Glomerular endothelial cell (primary cell): ENCODE measurements around the gene FAIM2. TPM values are rescaled to one million over a fixed set of nuclear protein-coding genes. Genes with fewer than 3 reads are reported as not detected.
A peak's percentile ranks its signal among the peaks of the same experiment; 100 is the strongest.
"Not testable (repeated sequence)": the region's sequence is repeated elsewhere in the genome, so short reads cannot be mapped to it uniquely, and the experiment has no call there.

Source experiments
- DNase-seq: peaks from one replicate; pipeline ENCODE4 v3.0.0-alpha.2; 2011; ENCODE audit warnings: low read depth, low spot score; ENCODE audit errors: extremely low read depth
- total RNA-seq: library from RNA; depleted of rRNA; stranded (reverse); fragments of >200 nt; gene quantifications from 2 replicates; pipeline ENCODE4 v1.2.3, GENCODE V29; 2015

The FAIM2 gene
- total RNA-seq, 1 donor from 2014 or later = not detected

DNA sequence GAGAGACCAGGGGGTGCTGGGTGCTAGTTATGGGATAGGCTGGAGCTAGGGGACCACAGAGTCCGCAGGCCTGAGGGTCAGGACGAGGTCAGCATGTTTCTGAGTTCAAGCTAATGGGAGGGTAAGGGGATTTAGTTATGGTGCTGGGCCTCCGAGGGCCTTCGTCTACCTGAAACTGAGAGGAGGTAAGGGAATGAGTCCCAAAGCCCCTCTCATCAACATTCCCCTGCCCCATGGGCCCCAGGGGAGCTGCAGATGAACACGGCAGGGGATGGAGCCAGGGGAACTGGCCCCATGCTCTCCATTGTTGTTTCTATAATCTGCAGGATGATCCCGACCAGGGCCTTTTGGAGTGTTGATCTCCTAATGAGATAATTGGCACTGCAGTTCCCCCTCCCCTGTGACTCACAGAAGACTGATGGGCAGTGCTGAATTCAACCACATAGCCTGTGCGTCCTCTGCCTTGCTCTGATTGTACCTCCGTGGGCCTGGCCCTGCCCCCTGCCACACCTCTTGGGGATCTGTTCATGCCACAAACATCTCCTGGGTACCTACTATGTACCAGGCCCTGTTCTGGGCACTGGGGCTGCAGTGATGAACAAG lies 21.4 kb downstream of the FAIM2 start:
- DNase-seq = no peak

- DNase-seq = no peak
Measured at GRCh38 chr12:49881415-49882247, 22.1 kb downstream of the FAIM2 start.

GRCh38 chr12:49880756-49881414 lies 22.8 kb downstream of the FAIM2 start:
- DNase-seq = no peak

DNA sequence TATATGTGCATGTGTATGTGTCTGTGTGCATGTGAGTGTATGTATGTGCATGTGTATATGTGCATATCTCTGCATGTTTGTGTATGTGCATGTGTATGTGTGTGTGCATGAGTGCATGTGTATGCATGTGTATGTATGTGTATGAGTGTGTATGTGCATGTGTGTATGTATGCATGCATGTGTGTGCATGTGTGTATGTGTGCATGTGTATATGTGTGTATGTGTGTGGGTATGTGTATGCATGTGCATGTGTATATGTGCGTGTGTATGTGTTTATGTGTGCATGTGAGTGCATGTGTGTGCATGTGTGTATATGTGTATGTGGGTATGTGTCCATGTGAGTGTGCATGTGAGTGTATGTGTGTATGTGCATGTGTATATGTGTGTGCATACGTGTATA lies 24.6 kb downstream of the FAIM2 start:
- not testable (repeated sequence) for DNase-seq

DNA sequence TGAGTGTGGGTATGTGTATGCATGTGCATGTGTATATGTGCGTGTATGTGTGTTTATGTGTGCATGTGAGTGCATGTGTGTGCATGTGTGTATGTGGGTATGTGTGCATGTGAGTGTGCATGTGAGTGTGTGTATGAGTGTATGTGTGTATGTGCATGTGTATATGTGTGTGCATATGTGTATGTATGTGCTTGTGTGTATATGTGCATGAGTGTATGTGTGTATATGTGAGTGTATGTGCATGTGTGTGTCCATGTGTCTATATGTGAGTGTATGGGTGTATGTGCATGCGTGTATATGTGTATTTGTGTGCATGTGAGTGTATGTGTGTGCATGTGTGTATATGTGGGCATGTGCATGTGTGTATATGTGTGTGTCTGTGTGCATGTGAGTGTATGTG lies 25.7 kb downstream of the FAIM2 start:
- no peak for DNase-seq

GRCh38 chr12:49877066-49877465 lies 26.6 kb downstream of the FAIM2 start:
- DNase-seq = no peak

DNA sequence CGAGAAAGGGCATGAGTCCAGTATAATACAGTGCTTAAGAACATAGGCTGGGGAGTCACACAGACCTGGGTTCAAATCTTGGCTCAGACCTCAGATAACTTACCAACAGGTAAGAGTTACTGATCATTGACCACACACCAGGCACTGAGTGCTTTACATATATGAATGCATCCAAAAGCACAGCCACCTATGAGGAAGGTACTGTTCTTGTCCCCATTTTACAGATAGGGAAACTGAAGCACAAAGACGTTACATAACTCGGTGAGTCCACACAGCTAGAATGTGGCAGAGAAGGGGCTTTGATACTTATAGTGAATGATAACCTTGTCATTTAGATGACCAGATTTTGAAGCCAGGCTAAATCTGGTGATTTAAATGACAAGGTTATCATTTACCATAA lies 27.6 kb downstream of the FAIM2 start:
- DNase-seq = no peak

- DNase-seq = no peak
Measured at GRCh38 chr12:49875115-49875720, 28.5 kb downstream of the FAIM2 start.

GRCh38 chr12:49874142-49874897 lies 29.4 kb downstream of the FAIM2 start:
- DNase-seq = no peak

GRCh38 chr12:49873361-49873934 lies 30.3 kb downstream of the FAIM2 start:
- DNase-seq = no peak

DNA sequence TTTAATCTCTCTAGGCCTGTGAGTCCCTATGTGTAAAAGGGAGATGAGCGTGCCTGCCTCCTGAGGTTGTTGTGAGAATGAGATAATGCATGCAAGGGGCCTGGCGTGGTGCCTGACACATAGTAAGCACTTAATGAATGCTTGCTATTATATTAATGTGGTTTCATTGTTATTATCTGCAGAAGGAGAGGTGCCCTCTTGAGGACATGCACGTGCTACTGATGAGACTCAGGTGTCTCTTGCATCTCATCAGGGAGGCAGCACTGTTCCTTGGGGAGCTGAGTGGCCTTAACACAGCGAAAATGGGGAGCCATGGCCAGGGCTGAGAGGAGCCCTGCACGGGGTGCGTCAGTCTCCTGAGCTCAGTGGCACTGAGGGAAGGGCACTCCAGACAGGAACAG lies 30.9 kb downstream of the FAIM2 start:
- DNase-seq = no peak

DNA sequence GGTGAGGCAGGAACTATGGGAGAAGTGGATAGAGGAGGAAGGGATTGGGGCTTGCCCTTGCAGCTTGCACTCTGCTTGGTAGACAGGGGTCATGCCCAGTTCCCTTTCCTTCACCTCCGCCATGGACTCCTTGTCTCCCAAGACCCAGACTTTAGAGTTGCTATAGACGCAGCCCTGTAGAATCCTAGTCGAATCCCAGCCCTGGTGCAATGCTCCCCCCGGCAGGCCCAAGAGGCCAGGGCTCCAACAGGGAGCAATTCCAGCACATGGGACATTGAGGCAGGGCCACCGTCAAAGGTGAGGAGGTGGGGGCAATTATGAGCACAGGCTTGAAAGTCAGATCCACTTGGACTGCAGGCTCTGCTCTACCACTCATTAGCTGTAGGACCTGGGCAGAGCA lies 31.3 kb downstream of the FAIM2 start:
- no peak for DNase-seq

- not testable (repeated sequence) for DNase-seq
Measured at GRCh38 chr12:49871811-49872251, 31.9 kb downstream of the FAIM2 start.

- DNase-seq = no peak
Measured at GRCh38 chr12:49871263-49871561, 32.5 kb downstream of the FAIM2 start.

- DNase-seq = no peak
Measured at GRCh38 chr12:49870501-49871262, 33.0 kb downstream of the FAIM2 start.

GRCh38 chr12:49869816-49870500 lies 33.7 kb downstream of the FAIM2 start:
- no peak for DNase-seq

DNA sequence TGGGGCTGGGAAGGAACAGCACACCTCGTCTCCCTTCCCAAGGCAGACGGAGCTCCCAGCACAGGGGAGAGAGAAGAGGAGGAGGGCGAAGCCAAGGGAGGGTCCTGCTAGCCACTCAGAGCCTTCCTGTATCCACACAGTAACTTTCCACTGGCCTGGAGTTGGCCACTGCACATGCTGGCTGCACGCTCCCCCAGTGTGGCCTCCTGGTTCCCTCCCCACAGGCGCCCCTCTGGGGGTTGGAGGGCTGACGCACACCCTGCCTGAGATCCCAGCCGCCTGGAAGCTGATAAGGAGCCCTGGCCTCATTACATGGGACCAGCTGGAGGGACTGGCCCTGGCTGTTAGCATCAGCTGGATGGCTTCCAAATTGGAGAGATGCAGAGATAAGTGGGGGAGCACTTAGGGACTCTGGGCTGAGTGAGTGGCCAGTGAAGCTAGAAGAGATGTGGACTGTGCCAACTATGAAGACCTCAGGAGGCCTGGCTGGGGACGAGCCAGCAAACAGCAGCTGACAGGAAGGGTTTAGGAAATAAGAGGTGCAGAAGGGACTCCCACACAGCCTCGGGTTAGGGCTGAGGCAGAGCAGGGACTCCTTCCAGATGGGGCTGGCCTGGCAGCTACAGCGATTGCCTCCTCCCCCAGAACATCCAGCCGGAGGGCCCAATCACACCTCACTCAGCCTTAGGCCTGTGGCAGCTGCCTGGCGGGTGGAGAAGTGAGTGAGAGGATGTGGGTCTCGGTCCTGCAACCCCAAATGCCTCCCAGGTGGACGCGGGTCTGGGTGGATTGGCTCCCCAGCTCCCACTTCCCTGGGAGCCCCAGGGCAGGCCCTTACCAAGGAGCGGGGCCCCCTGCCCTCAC lies 34.5 kb downstream of the FAIM2 start:
- peak; percentile 97 for DNase-seq

DNA sequence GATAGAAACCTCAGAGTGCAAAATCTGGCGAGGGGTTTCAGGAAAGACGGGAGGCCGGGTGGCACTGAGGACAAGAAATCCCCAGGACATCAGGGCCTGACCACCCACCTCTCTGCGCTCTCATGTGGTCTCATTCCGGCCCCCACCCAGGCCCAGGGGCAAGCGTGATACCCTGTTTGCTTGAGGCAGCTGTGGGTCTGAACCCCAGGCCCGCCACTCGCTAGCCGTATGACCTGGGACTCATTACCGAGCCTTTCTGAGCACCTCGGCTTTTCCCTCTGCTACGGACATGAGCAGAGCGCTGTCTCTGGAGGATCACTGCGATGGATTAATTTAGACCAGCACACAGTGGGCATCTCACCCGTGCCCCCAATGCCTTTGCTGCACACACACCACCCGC lies 35.3 kb downstream of the FAIM2 start:
- no peak for DNase-seq
